NK-92 (cell line): ENCODE measurements around the gene CCDC63.
A peak's percentile ranks its signal among the peaks of the same experiment; 100 is the strongest.

Source experiments
- DNase-seq: peaks from one replicate; lab custom pipeline; 2025; ENCODE audit not compliant: unreplicated experiment; lab: John Stamatoyannopoulos, UW

The CCDC63 gene

GRCh38 chr12:110846615-110847566 lies at the start of gene CCDC63:
CCDC63 (plus strand) TSS chr12:110846987; CDS start chr12:110852955, 5,968 bp downstream.
- DNase-seq: no peak

GRCh38 chr12:110798461-110798860 lies 48.3 kb upstream of the CCDC63 start:
- no peak for DNase-seq

DNA sequence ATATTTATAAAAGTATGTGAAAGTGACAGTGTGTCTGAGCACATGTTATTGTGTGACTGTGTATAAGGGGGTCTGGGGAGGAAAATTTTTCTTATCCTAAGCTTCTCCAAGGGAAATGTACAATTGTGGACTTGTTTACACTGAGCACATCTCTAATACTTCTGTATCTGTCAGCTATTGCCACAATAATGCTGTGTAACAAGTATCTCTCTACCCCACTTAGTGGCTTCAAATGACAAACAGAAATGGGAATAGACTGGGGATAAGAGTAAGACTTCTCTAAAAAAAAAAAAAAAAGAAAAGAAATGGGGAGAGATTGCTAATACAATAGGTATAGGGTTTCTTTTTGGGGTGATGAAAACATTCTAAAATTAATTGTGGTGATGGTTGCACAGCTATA lies 44.3 kb upstream of the CCDC63 start:
- DNase-seq: no peak

DNA sequence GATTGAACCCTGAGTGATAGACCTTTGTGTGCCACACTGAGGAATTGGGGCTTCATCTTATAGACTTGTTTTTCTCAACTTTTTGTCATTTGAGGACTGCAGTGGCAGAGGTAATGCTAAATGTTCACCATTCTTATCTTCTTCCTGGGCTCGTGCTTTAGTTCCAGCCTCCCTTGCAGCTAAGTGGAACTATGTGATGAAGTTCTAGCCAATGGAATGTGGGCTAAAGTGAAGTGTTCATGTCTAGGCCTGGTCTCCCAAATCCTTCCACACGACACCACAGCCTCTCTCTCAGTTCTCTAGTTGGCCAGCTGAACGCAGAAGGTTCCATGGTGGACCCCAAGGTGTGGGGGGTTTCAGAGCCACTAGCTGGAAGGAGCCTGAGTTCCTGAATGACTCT lies 42.4 kb upstream of the CCDC63 start:
- DNase-seq: no peak

DNA sequence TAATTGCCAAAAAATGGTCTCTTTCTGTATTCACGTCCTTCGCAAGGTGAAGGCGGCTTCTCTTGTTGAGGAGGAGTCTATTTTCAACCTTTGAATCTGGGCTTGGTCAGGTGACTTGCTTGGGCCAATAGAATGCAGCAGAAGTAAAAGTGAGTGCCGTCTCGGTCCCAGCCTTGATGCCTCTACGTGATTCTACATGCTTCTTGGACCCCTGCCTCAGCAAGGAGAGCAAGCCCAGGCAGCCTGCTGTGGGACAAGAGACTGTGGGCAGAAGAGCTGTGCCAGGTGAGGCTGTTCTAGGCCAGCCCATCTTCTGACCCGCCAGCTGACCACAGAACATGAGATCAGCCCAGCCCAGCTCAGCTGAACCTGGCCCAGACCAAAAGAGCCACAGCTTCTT lies 39.1 kb upstream of the CCDC63 start:
- no peak for DNase-seq

- DNase-seq: no peak
Measured at GRCh38 chr12:110809149-110809548, 37.6 kb upstream of the CCDC63 start.

- no peak for DNase-seq
Measured at GRCh38 chr12:110811972-110812371, 34.8 kb upstream of the CCDC63 start.

GRCh38 chr12:110813285-110813684 lies 33.5 kb upstream of the CCDC63 start:
- no peak for DNase-seq

DNA sequence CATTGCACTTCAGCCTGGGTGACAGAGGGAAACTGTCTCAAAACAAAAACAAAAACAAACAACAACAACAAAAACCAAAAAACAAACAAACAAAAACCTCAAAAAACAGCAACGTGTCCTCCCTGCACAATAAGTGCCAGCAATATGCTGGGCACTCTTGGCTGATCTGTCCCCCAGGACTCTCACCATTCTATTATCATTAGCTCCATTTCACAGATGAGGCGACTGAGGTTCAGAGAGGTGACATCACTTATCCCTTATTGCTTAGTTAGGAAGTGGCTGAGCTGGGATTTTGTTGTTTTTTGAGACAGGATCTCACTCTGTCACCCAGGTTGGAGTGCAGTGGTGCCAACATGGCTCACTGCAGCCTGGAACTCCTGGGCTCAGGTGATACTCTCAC lies 33.0 kb upstream of the CCDC63 start:
- no peak for DNase-seq

- no peak for DNase-seq
Measured at GRCh38 chr12:110816248-110816647, 30.5 kb upstream of the CCDC63 start.

DNA sequence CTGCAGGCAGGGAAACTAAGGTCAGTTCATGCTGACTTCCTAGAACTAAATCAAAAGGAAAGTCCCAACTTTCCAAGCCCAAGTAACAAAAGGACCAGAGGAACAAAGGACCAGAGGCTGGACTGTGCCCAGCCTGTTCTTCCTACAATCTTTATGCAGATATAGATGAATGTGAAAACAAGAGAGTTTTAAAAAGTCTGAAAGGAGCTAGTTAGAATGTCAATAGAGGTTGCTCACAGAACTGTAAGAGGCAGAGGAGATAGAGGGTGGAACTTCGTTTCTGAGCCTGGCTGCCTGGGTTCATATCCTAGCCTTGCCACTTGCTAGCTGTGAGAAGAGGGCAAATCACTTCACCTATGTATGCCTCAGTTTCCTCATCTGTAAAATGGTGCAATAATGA lies 30.0 kb upstream of the CCDC63 start:
- DNase-seq: no peak

DNA sequence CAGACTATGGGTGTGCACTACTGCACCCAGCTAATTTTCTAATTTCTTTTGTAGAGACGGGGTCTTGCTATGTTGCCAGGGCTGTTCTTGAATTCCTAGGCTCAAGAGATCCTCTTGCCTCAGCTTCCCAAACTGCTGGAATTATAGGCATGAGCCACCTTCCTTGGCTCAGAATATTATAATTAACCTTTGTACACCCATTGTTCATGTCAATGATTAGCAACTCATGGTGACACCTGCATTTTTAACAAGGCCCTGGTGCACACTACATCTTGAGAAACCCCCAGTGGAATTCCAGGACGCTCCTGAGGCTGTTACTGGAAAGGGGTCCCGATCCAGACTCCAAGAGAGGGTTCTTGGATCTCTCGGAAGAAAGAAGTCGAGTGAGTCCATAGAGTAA lies 28.3 kb upstream of the CCDC63 start:
- no peak for DNase-seq

GRCh38 chr12:110819150-110819549 lies 27.6 kb upstream of the CCDC63 start:
- no peak for DNase-seq

GRCh38 chr12:110819646-110820045 lies 27.1 kb upstream of the CCDC63 start:
- no peak for DNase-seq

- DNase-seq: no peak
Measured at GRCh38 chr12:110821917-110822316, 24.9 kb upstream of the CCDC63 start.

GRCh38 chr12:110822821-110823415 lies 23.9 kb upstream of the CCDC63 start:
- no peak for DNase-seq

DNA sequence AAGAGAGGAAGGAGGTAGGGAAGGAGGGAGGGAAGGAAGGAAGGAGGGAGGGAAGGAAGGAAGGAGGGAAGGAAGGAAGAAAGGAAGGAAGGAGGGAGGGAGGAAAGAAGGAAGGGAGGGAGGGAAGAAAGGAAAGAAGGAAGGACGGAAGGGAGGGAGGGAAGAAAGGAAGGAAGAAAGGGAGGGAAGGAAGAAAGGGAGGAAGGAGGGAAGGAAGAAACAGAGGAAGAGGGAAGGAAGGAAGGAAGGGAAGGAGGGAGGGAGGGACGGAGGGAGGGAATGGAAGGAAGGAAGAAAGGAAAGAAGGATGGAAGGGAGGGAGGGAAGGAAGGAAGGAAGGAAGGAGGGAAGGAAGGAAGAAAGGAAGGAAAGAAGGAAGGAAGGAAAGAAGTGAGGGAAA lies 22.4 kb upstream of the CCDC63 start:
- DNase-seq: no peak

DNA sequence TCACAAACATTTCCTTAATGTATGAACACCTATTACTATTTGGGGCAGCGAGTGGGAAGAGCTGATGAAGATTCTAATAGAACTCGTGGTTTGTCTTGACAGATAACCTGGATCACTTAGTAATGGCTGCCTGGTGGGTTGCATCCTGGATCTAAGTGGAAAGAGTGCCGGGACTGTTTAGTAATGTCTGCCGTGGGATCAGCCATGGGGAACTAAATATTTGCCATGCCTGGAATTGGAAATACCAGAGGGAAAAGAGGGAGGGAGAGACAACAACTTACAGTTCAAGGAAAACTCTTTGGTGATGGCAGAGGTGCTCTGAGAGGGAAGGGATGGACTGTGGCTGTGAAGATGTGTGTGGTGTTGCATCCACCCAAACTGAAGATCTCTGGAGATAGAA lies 21.3 kb upstream of the CCDC63 start:
- no peak for DNase-seq

GRCh38 chr12:110826592-110827200 lies 20.1 kb upstream of the CCDC63 start:
- peak; percentile 4 for DNase-seq

DNA sequence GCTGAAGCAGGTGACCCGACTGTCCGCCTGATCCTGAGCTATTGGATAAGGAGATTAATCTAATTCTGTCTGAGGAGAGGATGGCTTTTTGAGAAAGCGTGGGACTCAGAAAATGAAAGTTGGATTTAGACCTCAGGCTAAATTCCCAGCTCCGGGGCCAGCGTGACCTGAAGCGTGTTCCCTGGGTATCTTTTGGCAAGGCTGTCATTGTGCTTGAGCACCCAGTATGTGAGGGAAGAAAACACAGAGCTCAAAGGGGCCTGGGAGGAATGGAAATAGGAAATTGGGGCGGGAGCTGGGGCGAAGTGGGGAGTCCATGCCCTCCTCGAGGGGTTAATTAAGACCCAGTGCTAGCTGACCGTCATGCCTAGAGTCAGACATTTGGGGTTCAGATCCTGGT lies 17.5 kb upstream of the CCDC63 start:
- no peak for DNase-seq

DNA sequence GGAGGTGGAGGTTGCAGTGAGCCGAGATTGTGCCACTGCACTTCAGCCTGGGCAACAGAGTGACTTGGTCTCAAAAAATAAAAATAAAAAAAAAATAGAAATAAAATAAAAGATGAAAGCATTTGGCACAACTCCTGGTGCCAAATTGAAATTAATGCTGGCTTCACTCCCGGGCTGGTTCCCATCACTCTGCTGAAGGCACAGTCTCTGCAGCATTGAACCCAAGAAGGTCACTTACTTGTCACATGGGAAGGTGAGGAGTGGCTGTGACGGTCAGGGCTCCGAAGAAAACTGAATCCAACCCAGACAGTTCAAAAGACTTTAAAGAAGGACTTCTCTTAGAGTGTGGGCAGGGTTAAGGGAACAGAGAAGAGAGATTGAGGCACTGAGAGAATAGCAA lies 10.5 kb upstream of the CCDC63 start:
- DNase-seq: no peak

- no peak for DNase-seq
Measured at GRCh38 chr12:110841007-110841406, 5.8 kb upstream of the CCDC63 start.
